Right lobe of liver (tissue), 4 donors: ENCODE measurements around the gene PPIA.

ENCODE experiments used
- POLR2A ChIP-seq: fragments of 450-650 bp; IDR thresholded peaks from one replicate; pipeline ENCODE4 v1.6.1; 2017; ENCODE audit warnings: antibody characterized with exemption, mild to moderate bottlenecking
- TF ChIP-seq, protein P1 (sequence below), 4 donors: fragments of 200-600 bp in 3 of 4; fragments of 450-650 bp in 1 of 4; IDR thresholded peaks; one replicate each; pipeline versions ENCODE4 v1.5.1 to v1.8.0; 2016 to 2022; ENCODE audit warnings: antibody characterized with exemption in 4 of 4, mild to moderate bottlenecking in 2 of 4
- donor health status: DM: no; HTN: no; CAD: no.
- donor health status: DM: no; HTN: no; CAD: no.
- donor health status: DM: no; HTN: yes; CAD: no.

DNA sequence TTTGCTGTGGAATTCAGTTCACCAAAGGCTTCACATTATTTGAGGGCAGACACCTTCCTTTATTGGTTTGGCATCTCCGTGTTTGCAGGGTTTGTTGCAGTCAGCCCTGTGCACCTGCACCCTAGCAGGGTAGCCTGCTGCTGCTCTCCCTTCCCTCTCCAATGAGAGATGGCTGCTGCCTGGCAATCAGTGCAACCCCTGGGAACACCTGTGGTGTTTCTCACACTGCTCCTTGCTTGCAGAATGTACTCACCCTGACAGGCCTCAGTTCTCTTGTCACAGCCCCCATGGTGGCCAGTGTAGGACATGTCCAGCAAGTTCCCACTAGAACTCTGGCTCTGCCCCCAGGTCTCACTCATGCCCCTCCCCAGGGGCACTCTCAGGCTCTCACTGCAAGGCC lies 12.1 kb upstream of the PPIA start:
- TF ChIP-seq, protein P1, sequence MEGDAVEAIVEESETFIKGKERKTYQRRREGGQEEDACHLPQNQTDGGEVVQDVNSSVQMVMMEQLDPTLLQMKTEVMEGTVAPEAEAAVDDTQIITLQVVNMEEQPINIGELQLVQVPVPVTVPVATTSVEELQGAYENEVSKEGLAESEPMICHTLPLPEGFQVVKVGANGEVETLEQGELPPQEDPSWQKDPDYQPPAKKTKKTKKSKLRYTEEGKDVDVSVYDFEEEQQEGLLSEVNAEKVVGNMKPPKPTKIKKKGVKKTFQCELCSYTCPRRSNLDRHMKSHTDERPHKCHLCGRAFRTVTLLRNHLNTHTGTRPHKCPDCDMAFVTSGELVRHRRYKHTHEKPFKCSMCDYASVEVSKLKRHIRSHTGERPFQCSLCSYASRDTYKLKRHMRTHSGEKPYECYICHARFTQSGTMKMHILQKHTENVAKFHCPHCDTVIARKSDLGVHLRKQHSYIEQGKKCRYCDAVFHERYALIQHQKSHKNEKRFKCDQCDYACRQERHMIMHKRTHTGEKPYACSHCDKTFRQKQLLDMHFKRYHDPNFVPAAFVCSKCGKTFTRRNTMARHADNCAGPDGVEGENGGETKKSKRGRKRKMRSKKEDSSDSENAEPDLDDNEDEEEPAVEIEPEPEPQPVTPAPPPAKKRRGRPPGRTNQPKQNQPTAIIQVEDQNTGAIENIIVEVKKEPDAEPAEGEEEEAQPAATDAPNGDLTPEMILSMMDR (IDR thresholded peaks at IDR 0.05): no peak
- TF ChIP-seq POLR2A: no peak
